Prostate gland (tissue), 2 donors: ENCODE measurements around the gene LBHD1.

ENCODE experiments used
- POLR2AphosphoS5 ChIP-seq: sonication (generic); formaldehyde crosslinking; IDR thresholded peaks from one replicate; pipeline ENCODE4 v1.6.1; 2017; ENCODE audit warnings: antibody characterized with exemption
- TF ChIP-seq, protein P1 (sequence below), 4 experiments: fragments of 200-600 bp in 2 of 4; fragments of 450-650 bp in 2 of 4; sonication (generic) in 2 of 4; IDR thresholded peaks; 1 replicate in 3 of 4; 2 replicates in 1 of 4; pipeline ENCODE4 v1.5.1; 2016 to 2019; ENCODE audit warnings: antibody characterized with exemption in 4 of 4, mild to moderate bottlenecking in 2 of 4, moderate library complexity in 2 of 4

DNA sequence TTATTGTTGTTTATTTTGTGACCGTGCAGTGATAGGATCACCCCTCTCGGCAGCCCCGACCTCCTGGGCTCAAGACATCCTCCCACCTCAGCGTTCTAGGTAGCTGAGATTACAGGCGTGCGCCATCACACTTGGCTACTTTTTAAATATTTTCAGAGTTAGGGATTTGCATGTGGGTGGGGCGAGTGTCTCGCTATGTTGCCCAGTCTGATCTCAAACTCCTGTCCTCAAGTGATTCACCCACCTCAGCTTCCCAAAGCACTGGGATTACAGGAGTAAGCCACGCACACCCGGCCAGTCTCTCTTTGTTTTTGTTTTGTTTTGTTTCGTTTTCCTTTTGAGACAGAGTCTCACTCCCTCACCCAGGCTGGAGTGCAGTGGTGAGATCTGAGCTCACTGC is 17.8 kb downstream of the LBHD1 start:
- TF ChIP-seq, protein P1, sequence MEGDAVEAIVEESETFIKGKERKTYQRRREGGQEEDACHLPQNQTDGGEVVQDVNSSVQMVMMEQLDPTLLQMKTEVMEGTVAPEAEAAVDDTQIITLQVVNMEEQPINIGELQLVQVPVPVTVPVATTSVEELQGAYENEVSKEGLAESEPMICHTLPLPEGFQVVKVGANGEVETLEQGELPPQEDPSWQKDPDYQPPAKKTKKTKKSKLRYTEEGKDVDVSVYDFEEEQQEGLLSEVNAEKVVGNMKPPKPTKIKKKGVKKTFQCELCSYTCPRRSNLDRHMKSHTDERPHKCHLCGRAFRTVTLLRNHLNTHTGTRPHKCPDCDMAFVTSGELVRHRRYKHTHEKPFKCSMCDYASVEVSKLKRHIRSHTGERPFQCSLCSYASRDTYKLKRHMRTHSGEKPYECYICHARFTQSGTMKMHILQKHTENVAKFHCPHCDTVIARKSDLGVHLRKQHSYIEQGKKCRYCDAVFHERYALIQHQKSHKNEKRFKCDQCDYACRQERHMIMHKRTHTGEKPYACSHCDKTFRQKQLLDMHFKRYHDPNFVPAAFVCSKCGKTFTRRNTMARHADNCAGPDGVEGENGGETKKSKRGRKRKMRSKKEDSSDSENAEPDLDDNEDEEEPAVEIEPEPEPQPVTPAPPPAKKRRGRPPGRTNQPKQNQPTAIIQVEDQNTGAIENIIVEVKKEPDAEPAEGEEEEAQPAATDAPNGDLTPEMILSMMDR (IDR thresholded peaks at IDR 0.05) = no peak
- no peak for TF ChIP-seq POLR2AphosphoS5
